GM12878 (cell line): ENCODE measurements around the gene ABHD15. TPM values are rescaled to one million over a fixed set of nuclear protein-coding genes. Genes with fewer than 3 reads are reported as not detected.

Experiments used
- ATAC-seq: fragments of 200-7000 bp; cut with Tn5 transposase; 3 replicates; pipeline ENCODE4 v1.9.1; 2020; ENCODE audit warnings: mild to moderate bottlenecking, moderate library complexity
- BruUV-seq: library from RNA; stranded (reverse); fragments of 400-500 nt; replicated peaks from 2 replicates; lab custom pipeline; 2021; lab: Mats Ljungman, UMichigan
- CTCF ChIA-PET: fragments of 300-600 bp; sonication (Branson Sonifier 250); formaldehyde crosslinking; extraction: SDS; loops from one replicate; lab custom pipeline; 2021; ENCODE audit warnings: inconsistent platforms; lab: Yijun Ruan, JAX
- POLR2A ChIA-PET: fragments of 350-600 bp; formaldehyde crosslinking; extraction: SDS; loops from one replicate; lab custom pipeline; 2021; ENCODE audit warnings: inconsistent platforms; lab: Charles Lee
- RAD21 ChIA-PET: fragments of 300-600 bp; sonication (Branson Sonifier 250); formaldehyde crosslinking; loops from one replicate; lab custom pipeline; 2023; ENCODE audit warnings: antibody characterized with exemption; ENCODE audit not compliant: unreplicated experiment; lab: Charles Lee
- SMC1A ChIA-PET: fragments of 300-600 bp; sonication (Branson Sonifier 250); formaldehyde crosslinking; loops from one replicate; lab custom pipeline; 2023; ENCODE audit not compliant: unreplicated experiment, uncharacterized antibody; lab: Charles Lee
- DNase-seq: peaks from one replicate; pipeline ENCODE4 v3.0.0-alpha.2; 2011; ENCODE audit warnings: low read depth, low spot score
- FAIRE-seq: peaks from 3 replicates; lab custom pipeline; 2011; peaks lifted over from hg19 to GRCh38; lab: Jason Lieb, UNC
- H2AFZ ChIP-seq: 2 replicates; pipeline ENCODE4 v1.6.0; 2011; ENCODE audit warnings: low read depth, low read length, control low read depth; ENCODE audit not compliant: control insufficient read depth
- H3K27ac ChIP-seq: 2 replicates; pipeline ENCODE4 v1.5.1; 2011; ENCODE audit warnings: control low read depth; ENCODE audit not compliant: control insufficient read depth, insufficient read depth
- H3K27me3 ChIP-seq, 2 experiments: replicated peaks in 1 of 2; 2 replicates each; pipeline versions ENCODE4 v1.6.0 to v1.6.1; 2011; ENCODE audit warnings: low read length in 1 of 2; ENCODE audit not compliant: control insufficient read depth in 2 of 2, insufficient read depth in 2 of 2
- H3K36me3 ChIP-seq, 2 experiments: 2 replicates each; pipeline ENCODE4 v1.5.1; 2011; ENCODE audit warnings: low read length in 1 of 2; ENCODE audit not compliant: control insufficient read depth in 2 of 2, insufficient read depth in 2 of 2
- H3K4me1 ChIP-seq: 2 replicates; pipeline ENCODE4 v1.6.1; 2011; ENCODE audit warnings: mild to moderate bottlenecking, low read length, moderate library complexity, mixed read lengths; ENCODE audit not compliant: control insufficient read depth, insufficient read depth
- H3K4me2 ChIP-seq: 2 replicates; pipeline ENCODE4 v1.6.0; 2011; ENCODE audit warnings: control low read depth; ENCODE audit not compliant: control insufficient read depth, insufficient read depth
- H3K4me3 ChIP-seq: fragments of 200-600 bp; sonication (generic); 2 replicates; pipeline ENCODE4 v1.5.1; 2016
- H3K79me2 ChIP-seq: 2 replicates; pipeline ENCODE4 v1.6.0; 2011; ENCODE audit warnings: low read length; ENCODE audit not compliant: control insufficient read depth, insufficient read depth
- H3K9ac ChIP-seq: 2 replicates; pipeline ENCODE4 v1.8.0; 2011; ENCODE audit warnings: low read length, control low read depth, mixed read lengths; ENCODE audit not compliant: control insufficient read depth, insufficient read depth
- H3K9me3 ChIP-seq: replicated peaks from 3 replicates; pipeline ENCODE4 v1.5.1; 2011; ENCODE audit warnings: mild to moderate bottlenecking, low read length; ENCODE audit not compliant: control insufficient read depth, insufficient read depth
- H4K20me1 ChIP-seq: 2 replicates; pipeline ENCODE4 v1.6.0; 2011; ENCODE audit not compliant: control insufficient read depth, insufficient read depth
- ASH2L ChIP-seq: fragments of 300-600, 200-600 bp; sonication (generic); IDR thresholded peaks from 2 replicates; pipeline ENCODE4 v1.6.1; 2017; ENCODE audit warnings: low read depth, mild to moderate bottlenecking, borderline replicate concordance
- EED ChIP-seq: sonication (generic); IDR thresholded peaks from 2 replicates; pipeline ENCODE4 v1.6.1; 2016; ENCODE audit warnings: antibody characterized with exemption, low read depth
- IKZF1 ChIP-seq: fragments of 450-650 bp; conservative IDR thresholded peaks from 2 replicates; pipeline ENCODE4 v1.6.1; 2017; ENCODE audit warnings: antibody characterized with exemption, mild to moderate bottlenecking
- IKZF2 ChIP-seq, 2 experiments: fragments of 450-650 bp; IDR thresholded peaks; 2 replicates each; pipeline ENCODE4 v1.6.1; 2017; ENCODE audit warnings: mild to moderate bottlenecking in 2 of 2, moderate library complexity in 2 of 2
- KAT2A ChIP-seq: conservative IDR thresholded peaks from 2 replicates; pipeline ENCODE4 v1.6.1; 2011; ENCODE audit warnings: low read depth, low read length; ENCODE audit not compliant: control insufficient read depth
- NFYA ChIP-seq: IDR thresholded peaks from 2 replicates; pipeline ENCODE4 v1.6.1; 2011; ENCODE audit warnings: low read depth, mild to moderate bottlenecking, low read length, improper control_type of control experiment, borderline replicate concordance
- POLR2AphosphoS2 ChIP-seq: IDR thresholded peaks from 2 replicates; pipeline ENCODE4 v1.6.1; 2011; ENCODE audit warnings: low read depth, mild to moderate bottlenecking, low read length, improper control_type of control experiment, moderate library complexity
- SPI1 ChIP-seq: IDR thresholded peaks from 2 replicates; pipeline ENCODE4 v1.6.1; 2011; ENCODE audit warnings: low read depth, mild to moderate bottlenecking, low read length, moderate library complexity, borderline replicate concordance; ENCODE audit not compliant: insufficient read depth
- TCF12 ChIP-seq: IDR thresholded peaks from 2 replicates; pipeline ENCODE4 v1.6.1; 2011; ENCODE audit warnings: low read depth, mild to moderate bottlenecking, low read length
- TCF3 ChIP-seq: IDR thresholded peaks from 2 replicates; pipeline ENCODE4 v1.6.1; 2012; ENCODE audit warnings: low read depth, mild to moderate bottlenecking, low read length, borderline replicate concordance; ENCODE audit not compliant: insufficient read depth
- WGBS: methylation state at CpG from one replicate; pipeline ENCODE4 v1.1.6; 2016; ENCODE audit warnings: low lambda C conversion rate; ENCODE audit not compliant: insufficient replicate concordance, insufficient coverage; ENCODE audit errors: missing lambda C conversion rate; 5-methylcytosine and 5-hydroxymethylcytosine counted together
- in situ Hi-C: fragments of 300-500 bp; cut with MboI; formaldehyde crosslinking; loops from 9 replicates; pipeline ENCODE4 v1.14.3; 2018; ENCODE audit warnings: mixed read lengths
- intact Hi-C: fragments of 100-400 bp; cut with micrococcal nuclease; formaldehyde crosslinking; loops from one replicate; pipeline ENCODE4 v1.14.2; 2022; ENCODE audit not compliant: unreplicated experiment
- polyA plus RNA-seq, 11 experiments: library from polyadenylated mRNA; depleted of rRNA in 4 of 11; unstranded in 6 of 11; stranded (reverse) in 5 of 11; fragments of >200 nt; fragmentation: Nextera tagmentation in 4 of 11; fragmentation: Illumina TruSeq in 1 of 11; extraction: Ambion mirVana in 4 of 11; extraction: Trizol in 1 of 11; gene quantifications; 1 replicate in 1 of 11; 2 replicates in 10 of 11; pipeline versions ENCODE4 v1.2.1 to v1.2.3, GENCODE V29; 2011 to 2016; ENCODE audit warnings: inconsistent platforms in 2 of 11, missing spikeins in 2 of 11, low read depth in 1 of 11
- total RNA-seq, 4 experiments: library from RNA; depleted of rRNA in 3 of 4; stranded (reverse); fragments of >200 nt in 3 of 4; fragmentation: Illumina TruSeq in 1 of 4; extraction: Trizol in 1 of 4; gene quantifications; 2 replicates each; pipeline versions ENCODE4 v1.2.1 to v1.2.3, GENCODE V29; 2013 to 2021
- TF ChIP-seq, protein P1 (sequence below): fragments of 450-650 bp; IDR thresholded peaks from 2 replicates; pipeline ENCODE4 v1.6.1; 2017; ENCODE audit warnings: low read depth, mild to moderate bottlenecking, moderate library complexity
- TF ChIP-seq, protein P2 (sequence below): IDR thresholded peaks from 2 replicates; pipeline ENCODE4 v1.6.1; 2011; ENCODE audit warnings: borderline replicate concordance, low read depth, mild to moderate bottlenecking, moderate library complexity, low read length; ENCODE audit not compliant: insufficient read depth, poor library complexity, severe bottlenecking

The ABHD15 gene
- total and polyA plus RNA-seq, 10 of the 15 experiments (the other 5 are each of a cell fraction or from before 2014, with no cell fraction given), result 2.1 to 9.2 (median 4.9) TPM

GRCh38 chr17:29560316-29560715, 6.5 kb downstream of the ABHD15 start:
- FAIRE-seq (peak; percentile 13), DNase-seq (no peak), ATAC-seq (peak; percentile 83)
- Histone ChIP-seq H3K4me1 (peaks cover 42% of the 10 kb centered on the region), H4K20me1 (no peaks in the 10 kb centered on the region), H3K9ac (no peak overlapping the region), H3K9me3 (no peaks in the 10 kb centered on the region), H2AFZ (peak overlapping the region; percentile 33), H3K4me2 (peak overlapping the region; percentile 72), H3K79me2 (no peaks in the 10 kb centered on the region), H3K27ac (no peak overlapping the region), H3K4me3 (no peak overlapping the region), H3K27me3 (no peaks in the 10 kb centered on the region), H3K36me3 (peaks cover 2 to 3% of the 10 kb centered on the region in 2 experiments; a peak in 3 of 4 replicates)
- RAD21 ChIA-PET, result interaction anchor here (0.8 to 1.5 kb wide), 2 partner anchors 18 to 190 kb away, joined by 3 to 4 read pairs; no protein-coding TSS in a partner anchor
- TF ChIP-seq KAT2A (no peak), EED (peak; percentile 63), ASH2L (no peak), TCF3 (0 out of 2 replicates have a peak, but pooled peaks have one; percentile 72), POLR2AphosphoS2 (no peak), SPI1 (peak; percentile 91), IKZF2 (IDR thresholded peaks at IDR 0.05) (peak; percentile 75 to 77), IKZF1 (peak; percentile 55), NFYA (no peak), TCF12 (peak; percentile 83; the same call in 1 of the 2 replicates)
- TF ChIP-seq, protein P1, sequence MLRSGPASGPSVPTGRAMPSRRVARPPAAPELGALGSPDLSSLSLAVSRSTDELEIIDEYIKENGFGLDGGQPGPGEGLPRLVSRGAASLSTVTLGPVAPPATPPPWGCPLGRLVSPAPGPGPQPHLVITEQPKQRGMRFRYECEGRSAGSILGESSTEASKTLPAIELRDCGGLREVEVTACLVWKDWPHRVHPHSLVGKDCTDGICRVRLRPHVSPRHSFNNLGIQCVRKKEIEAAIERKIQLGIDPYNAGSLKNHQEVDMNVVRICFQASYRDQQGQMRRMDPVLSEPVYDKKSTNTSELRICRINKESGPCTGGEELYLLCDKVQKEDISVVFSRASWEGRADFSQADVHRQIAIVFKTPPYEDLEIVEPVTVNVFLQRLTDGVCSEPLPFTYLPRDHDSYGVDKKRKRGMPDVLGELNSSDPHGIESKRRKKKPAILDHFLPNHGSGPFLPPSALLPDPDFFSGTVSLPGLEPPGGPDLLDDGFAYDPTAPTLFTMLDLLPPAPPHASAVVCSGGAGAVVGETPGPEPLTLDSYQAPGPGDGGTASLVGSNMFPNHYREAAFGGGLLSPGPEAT, result peak; percentile 65
- TF ChIP-seq, protein P2, sequence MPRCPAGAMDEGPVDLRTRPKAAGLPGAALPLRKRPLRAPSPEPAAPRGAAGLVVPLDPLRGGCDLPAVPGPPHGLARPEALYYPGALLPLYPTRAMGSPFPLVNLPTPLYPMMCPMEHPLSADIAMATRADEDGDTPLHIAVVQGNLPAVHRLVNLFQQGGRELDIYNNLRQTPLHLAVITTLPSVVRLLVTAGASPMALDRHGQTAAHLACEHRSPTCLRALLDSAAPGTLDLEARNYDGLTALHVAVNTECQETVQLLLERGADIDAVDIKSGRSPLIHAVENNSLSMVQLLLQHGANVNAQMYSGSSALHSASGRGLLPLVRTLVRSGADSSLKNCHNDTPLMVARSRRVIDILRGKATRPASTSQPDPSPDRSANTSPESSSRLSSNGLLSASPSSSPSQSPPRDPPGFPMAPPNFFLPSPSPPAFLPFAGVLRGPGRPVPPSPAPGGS, result no peak
- 37% methylated on average over 5 of the region's 6 CpGs for WGBS
- SMC1A ChIA-PET, result interaction anchor here (1.0 to 2.0 kb wide), 3 partner anchors 12 to 190 kb away, joined by 3 to 11 read pairs (median 5); partner anchors contain the start of gene ANKRD13B
- POLR2A ChIA-PET, result no interaction called here
- BruUV-seq, result no TSS peak
- in situ Hi-C loops (no loop called here), intact Hi-C loops (no loop called here)
- CTCF ChIA-PET, result interaction anchor here (1.0 to 1.8 kb wide), 8 partner anchors 10 to 535 kb away, joined by 3 to 12 read pairs (median 7); no protein-coding TSS in a partner anchor
